RWPE1 (cell line): ENCODE measurements around the gene GCNA.

Experiments used
- CTCF ChIA-PET: fragments of 350-600 bp; sonication (Branson Sonifier 250); formaldehyde crosslinking; extraction: SDS; loops from one replicate; lab custom pipeline; 2021; lab: Yijun Ruan, JAX
- POLR2A ChIA-PET: fragments of 400-600 bp; formaldehyde crosslinking; extraction: SDS; loops from one replicate; lab custom pipeline; 2020; ENCODE audit warnings: antibody characterized with exemption; ENCODE audit not compliant: low non-redundant PET; lab: Yijun Ruan, JAX
- DNase-seq: peaks from one replicate; pipeline ENCODE4 v3.0.0; 2012; ENCODE audit warnings: low spot score
- H3K27ac ChIP-seq: fragments of 450-650 bp; 2 replicates; pipeline ENCODE4 v1.5.1; 2017
- TF ChIP-seq, protein P1 (sequence below): fragments of 450-650 bp; conservative IDR thresholded peaks from 2 replicates; pipeline ENCODE4 v1.5.1; 2017; ENCODE audit warnings: low read depth, mild to moderate bottlenecking

The GCNA gene

GRCh38 chrX:71542825-71543224 lies 35.4 kb upstream of the GCNA start:
- TF ChIP-seq, protein P1, sequence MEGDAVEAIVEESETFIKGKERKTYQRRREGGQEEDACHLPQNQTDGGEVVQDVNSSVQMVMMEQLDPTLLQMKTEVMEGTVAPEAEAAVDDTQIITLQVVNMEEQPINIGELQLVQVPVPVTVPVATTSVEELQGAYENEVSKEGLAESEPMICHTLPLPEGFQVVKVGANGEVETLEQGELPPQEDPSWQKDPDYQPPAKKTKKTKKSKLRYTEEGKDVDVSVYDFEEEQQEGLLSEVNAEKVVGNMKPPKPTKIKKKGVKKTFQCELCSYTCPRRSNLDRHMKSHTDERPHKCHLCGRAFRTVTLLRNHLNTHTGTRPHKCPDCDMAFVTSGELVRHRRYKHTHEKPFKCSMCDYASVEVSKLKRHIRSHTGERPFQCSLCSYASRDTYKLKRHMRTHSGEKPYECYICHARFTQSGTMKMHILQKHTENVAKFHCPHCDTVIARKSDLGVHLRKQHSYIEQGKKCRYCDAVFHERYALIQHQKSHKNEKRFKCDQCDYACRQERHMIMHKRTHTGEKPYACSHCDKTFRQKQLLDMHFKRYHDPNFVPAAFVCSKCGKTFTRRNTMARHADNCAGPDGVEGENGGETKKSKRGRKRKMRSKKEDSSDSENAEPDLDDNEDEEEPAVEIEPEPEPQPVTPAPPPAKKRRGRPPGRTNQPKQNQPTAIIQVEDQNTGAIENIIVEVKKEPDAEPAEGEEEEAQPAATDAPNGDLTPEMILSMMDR: no peak
- DNase-seq: no peak
- POLR2A ChIA-PET: no interaction called here
- CTCF ChIA-PET: no interaction called here
- H3K27ac ChIP-seq: no peak overlapping the region

- CTCF ChIA-PET: no interaction called here
- POLR2A ChIA-PET: no interaction called here
- DNase-seq: peak; percentile 58
- H3K27ac ChIP-seq: peak overlapping the region; percentile 70
- TF ChIP-seq, protein P1: no peak
Observed at GRCh38 chrX:71543316-71543715, 34.9 kb upstream of the GCNA start.

DNA sequence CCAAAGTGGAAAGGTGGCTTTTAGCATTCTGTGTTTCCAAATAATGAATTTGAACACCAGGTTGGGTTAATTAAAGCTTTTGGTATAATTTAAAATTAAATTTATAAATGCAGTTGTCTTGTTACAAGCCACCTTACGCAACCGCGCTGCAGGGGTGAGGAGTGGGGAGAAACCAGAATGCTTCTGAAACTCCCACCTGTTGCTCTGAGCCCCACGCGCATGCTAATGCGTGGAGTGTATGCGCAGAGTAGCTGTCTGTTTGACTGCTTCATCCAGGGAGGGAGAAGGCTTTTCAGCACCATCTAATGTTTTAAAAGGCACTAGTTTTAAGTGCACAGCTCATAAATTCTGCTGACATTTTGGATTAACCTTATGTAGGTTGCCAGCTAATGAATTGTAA lies 32.9 kb upstream of the GCNA start:
- no peak overlapping the region for H3K27ac ChIP-seq
- POLR2A ChIA-PET: no interaction called here
- CTCF ChIA-PET: interaction anchor here (0.7 kb wide), 1 partner anchor 9 kb away, joined by 3 read pairs; no protein-coding TSS in a partner anchor
- DNase-seq: no peak
- TF ChIP-seq, protein P1: no peak

GRCh38 chrX:71546879-71547278 lies 31.4 kb upstream of the GCNA start:
- POLR2A ChIA-PET: no interaction called here
- no peak for DNase-seq
- CTCF ChIA-PET: no interaction called here
- TF ChIP-seq, protein P1: no peak
- H3K27ac ChIP-seq: no peak overlapping the region

DNA sequence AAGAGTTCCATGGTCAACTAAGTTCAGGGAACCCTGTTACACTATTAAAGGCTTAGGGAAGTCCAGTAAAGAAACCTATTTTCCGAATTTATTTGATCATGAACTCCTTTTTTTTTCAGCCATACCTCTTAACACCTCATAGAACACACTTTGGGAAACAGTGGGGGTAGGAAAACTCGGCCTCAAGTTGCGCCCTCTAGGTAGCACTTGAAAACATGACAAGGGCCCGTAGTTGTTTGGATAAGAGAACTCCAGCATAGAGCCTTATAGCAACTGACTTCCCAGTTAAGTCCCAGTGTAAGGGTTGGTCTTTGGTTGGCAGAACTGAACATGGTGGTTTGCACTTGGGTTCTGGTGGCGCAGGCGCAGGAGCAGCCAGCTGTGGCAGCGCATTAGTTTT lies 30.9 kb upstream of the GCNA start:
- DNase-seq: no peak
- POLR2A ChIA-PET: no interaction called here

GRCh38 chrX:71549986-71550385 lies 28.3 kb upstream of the GCNA start:
- POLR2A ChIA-PET: no interaction called here
- CTCF ChIA-PET: no interaction called here
- TF ChIP-seq, protein P1: no peak
- H3K27ac ChIP-seq: no peak overlapping the region
- DNase-seq: no peak

More for the DNA sequence above, 30.9 kb upstream of the GCNA start:
- no peak overlapping the region for H3K27ac ChIP-seq
- TF ChIP-seq, protein P1: no peak
- CTCF ChIA-PET: no interaction called here

DNA sequence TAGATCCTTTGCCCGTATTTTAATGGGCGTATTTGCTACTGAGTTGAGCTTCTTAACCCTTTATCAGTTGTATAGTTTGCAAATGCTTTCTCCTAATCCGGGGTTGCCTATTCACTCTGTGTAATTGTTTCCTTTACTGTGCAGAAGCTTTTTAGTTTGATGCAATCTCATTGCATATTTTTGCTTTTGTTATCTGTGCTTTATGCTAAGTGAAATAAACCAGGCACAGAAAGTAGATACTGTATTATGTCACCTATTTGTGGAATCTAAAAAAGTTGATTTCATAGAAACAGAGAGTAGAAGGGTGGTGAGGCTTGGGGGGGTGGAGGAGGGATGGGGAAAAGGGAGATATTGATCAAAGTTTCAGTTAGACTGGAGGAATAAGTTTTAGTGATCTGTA lies 27.7 kb upstream of the GCNA start:
- no peak overlapping the region for H3K27ac ChIP-seq
- CTCF ChIA-PET: no interaction called here
- POLR2A ChIA-PET: no interaction called here
- TF ChIP-seq, protein P1: no peak
- no peak for DNase-seq
